IgD-negative memory B cell (primary cell): Measurements from ENCODE around the gene TNFAIP1. TPM values are rescaled to one million over a fixed set of nuclear protein-coding genes. Genes with fewer than 3 reads are reported as not detected.

Experiments
- H3K27ac Mint-ChIP-seq, 3 donors: one replicate each; pipeline ENCODE4 v1.8.0; 2020 to 2022; ENCODE audit warnings: mild to moderate bottlenecking in 3 of 3, mixed read lengths in 3 of 3, moderate library complexity in 1 of 3
- H3K27me3 Mint-ChIP-seq: one replicate; pipeline ENCODE4 v1.8.0; 2021; ENCODE audit warnings: mixed read lengths
- H3K36me3 Mint-ChIP-seq: one replicate; pipeline ENCODE4 v1.8.0; 2020; ENCODE audit warnings: mild to moderate bottlenecking, mixed read lengths
- H3K4me1 Mint-ChIP-seq, 3 donors: one replicate each; pipeline ENCODE4 v1.8.0; 2020 to 2022; ENCODE audit warnings: mixed read lengths in 3 of 3, mild to moderate bottlenecking in 1 of 3
- H3K4me3 Mint-ChIP-seq, 4 donors: one replicate each; pipeline ENCODE4 v1.8.0; 2020 to 2022; ENCODE audit warnings: mild to moderate bottlenecking in 4 of 4, mixed read lengths in 4 of 4, moderate library complexity in 3 of 4
- H3K9me3 Mint-ChIP-seq, 3 donors: one replicate each; pipeline ENCODE4 v1.8.0; 2020 to 2021; ENCODE audit warnings: mixed read lengths in 3 of 3, mild to moderate bottlenecking in 1 of 3
- polyA plus RNA-seq: library from polyadenylated mRNA; unstranded; fragments of 300-500 nt; fragmentation: Illumina TruSeq; gene quantifications from one replicate; pipeline ENCODE4 v1.2.3, GENCODE V29; 2021

The TNFAIP1 gene
- polyA plus RNA-seq, 1 donor from 2014 or later = 11.1 TPM

DNA sequence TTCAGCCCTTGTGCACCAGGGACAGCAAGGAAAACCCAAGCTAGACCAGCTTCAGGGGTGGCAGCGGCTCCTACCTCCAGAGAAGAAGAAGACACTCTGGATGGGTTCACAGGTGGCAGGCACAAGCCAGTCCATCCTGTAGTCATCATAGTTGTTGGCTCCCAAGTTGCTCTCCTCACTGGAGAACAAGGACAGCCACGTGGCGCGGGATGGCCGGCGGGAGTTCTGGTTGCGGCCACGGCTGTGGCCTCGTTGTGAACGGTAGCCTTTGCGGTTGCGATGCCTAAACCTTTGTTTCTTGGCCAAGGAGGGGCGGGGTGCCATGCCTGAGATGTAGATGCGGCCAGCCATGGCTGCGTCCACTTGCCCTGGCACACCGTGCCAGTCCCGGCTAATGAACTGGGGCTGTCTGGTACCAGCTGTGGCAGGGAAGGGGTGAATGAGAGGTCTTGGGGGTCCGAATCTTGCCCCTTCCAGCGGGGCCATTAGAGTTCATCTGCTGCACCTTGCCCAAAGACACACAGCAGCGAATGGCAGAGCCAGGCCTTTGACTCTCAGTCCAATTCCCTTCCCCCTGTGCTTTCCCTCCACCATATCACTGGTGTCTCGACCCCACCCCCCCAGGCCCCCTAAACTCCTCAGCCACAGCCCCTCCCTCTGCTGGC is 32.2 kb downstream of the TNFAIP1 start:
- H3K27ac Mint-ChIP-seq = no peak overlapping the region
- H3K36me3 Mint-ChIP-seq = no peaks in the 10 kb centered on the region
- no peaks in the 10 kb centered on the region for H3K9me3 Mint-ChIP-seq
- H3K4me1 Mint-ChIP-seq = peaks cover 0 to 8% (median 7%) of the 10 kb centered on the region in 3 donors
- H3K4me3 Mint-ChIP-seq = peak overlapping the region in 2 of 4 donors; percentile 16 to 27
- H3K27me3 Mint-ChIP-seq = no peaks in the 10 kb centered on the region

DNA sequence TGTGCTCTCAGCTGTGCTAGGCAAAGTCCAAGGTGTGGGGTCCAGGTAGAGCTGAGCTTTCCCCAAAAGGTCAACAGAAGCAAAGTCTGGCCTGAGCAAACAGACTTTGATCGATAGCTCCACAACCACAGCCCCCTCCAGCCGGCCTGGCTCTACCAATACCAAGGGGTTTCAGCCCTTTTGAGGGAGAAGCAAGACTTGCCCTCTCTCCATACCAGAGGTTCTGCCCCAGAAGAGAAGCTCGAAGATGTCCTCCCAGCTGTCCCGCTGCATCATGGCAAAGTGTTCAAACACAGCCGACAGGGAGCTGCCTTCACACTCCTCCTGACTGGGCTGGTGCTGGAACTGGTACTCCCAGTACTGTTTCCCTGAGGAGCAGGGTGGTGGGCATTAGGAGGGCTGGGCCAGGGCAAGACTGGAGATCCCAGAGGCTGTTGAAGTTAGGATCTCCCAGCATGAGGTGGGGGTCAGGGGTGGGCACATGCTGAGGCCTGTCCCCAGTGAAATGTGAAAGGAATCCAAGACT is 32.8 kb downstream of the TNFAIP1 start:
- Mint-ChIP-seq H3K27me3 (no peaks in the 10 kb centered on the region), H3K9me3 (no peaks in the 10 kb centered on the region), H3K4me3 (peak overlapping the region in 1 of 4 donors; percentile 16), H3K4me1 (peaks cover 0 to 12% (median 10%) of the 10 kb centered on the region in 3 donors), H3K36me3 (no peaks in the 10 kb centered on the region), H3K27ac (no peak overlapping the region)

GRCh38 chr17:28368915-28369683 is 33.5 kb downstream of the TNFAIP1 start:
- Mint-ChIP-seq H3K4me1 (peaks cover 0 to 15% (median 12%) of the 10 kb centered on the region in 3 donors), H3K4me3 (peak overlapping the region in 2 of 4 donors; percentile 21 to 43), H3K27ac (peak overlapping the region in 1 of 3 donors; percentile 8), H3K36me3 (no peaks in the 10 kb centered on the region), H3K27me3 (no peaks in the 10 kb centered on the region), H3K9me3 (no peaks in the 10 kb centered on the region)

- peak overlapping the region in 2 of 4 donors; percentile 55 to 71 for H3K4me3 Mint-ChIP-seq
Measured at GRCh38 chr17:28369684-28370034, 34.1 kb downstream of the TNFAIP1 start.

DNA sequence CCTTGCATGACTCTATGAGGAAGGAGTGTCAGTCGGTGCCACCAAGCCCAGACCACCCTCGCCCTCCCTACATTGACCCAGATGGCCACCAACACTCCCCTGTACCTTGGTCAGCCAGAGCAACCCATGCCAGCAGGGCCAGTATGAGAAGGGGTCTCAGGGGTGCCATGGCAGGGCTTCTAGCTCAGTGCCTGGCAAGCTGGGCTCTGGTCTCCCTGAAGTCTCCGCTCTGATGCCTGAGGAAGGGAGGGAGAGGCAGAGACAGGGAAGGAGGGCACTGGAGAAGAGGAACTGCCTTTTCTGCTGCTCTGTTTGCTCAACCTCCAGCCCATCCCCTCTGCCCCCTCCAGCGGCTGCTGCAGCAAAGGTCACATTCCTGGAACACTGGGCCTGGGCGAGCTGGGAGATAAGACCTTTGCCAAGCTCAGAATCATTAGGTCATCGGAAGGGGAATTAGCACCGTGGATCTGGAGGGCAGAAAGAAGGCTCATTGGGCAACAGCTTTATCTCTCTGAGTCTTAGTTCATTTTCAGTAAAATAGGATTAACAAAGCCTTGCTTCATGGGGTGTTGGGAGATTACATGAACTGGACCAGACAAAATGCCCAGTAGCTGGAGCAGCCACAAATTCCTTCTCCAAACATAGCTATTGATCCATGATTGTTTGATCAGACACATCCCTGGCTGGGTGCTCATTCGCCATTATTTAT is 34.6 kb downstream of the TNFAIP1 start, which contains the start of gene VTN:
Gene VTN, minus strand, starts transcription at position 273 of the 709 bp plus-strand sequence. Its CDS starts 104 bp downstream, at position 169.
- H3K27me3 Mint-ChIP-seq = no peaks in the 10 kb centered on the region
- no peaks in the 10 kb centered on the region for H3K36me3 Mint-ChIP-seq
- peak within 1 kb of the TSS; percentile 71 to 98 (median 92) for H3K4me3 Mint-ChIP-seq
- no peaks in the 10 kb centered on the region for H3K9me3 Mint-ChIP-seq
- peak within 1 kb of the TSS; percentile 8 to 90 (median 80) for H3K27ac Mint-ChIP-seq
- peaks cover 4 to 15% (median 12%) of the 10 kb centered on the region in 3 donors for H3K4me1 Mint-ChIP-seq

More at GRCh38 chr17:28369684-28370034, 34.1 kb downstream of the TNFAIP1 start:
- no peaks in the 10 kb centered on the region for H3K36me3 Mint-ChIP-seq
- H3K4me1 Mint-ChIP-seq = peaks cover 0 to 15% (median 12%) of the 10 kb centered on the region in 3 donors
- H3K27ac Mint-ChIP-seq = peak overlapping the region in 1 of 3 donors; percentile 8
- H3K9me3 Mint-ChIP-seq = no peaks in the 10 kb centered on the region
- H3K27me3 Mint-ChIP-seq = no peaks in the 10 kb centered on the region

- no peaks in the 10 kb centered on the region for H3K27me3 Mint-ChIP-seq
- H3K27ac Mint-ChIP-seq = peak overlapping the region; percentile 8 to 90 (median 80)
- no peaks in the 10 kb centered on the region for H3K36me3 Mint-ChIP-seq
- no peaks in the 10 kb centered on the region for H3K9me3 Mint-ChIP-seq
- H3K4me1 Mint-ChIP-seq = peaks cover 4 to 15% (median 12%) of the 10 kb centered on the region in 3 donors
- H3K4me3 Mint-ChIP-seq = peak overlapping the region; percentile 71 to 98 (median 92)
Measured at GRCh38 chr17:28370744-28371103, 35.2 kb downstream of the TNFAIP1 start.

- Mint-ChIP-seq H3K4me3 (peak within 1 kb of the TSS; percentile 71 to 98 (median 92)), H3K27ac (peak within 1 kb of the TSS; percentile 8 to 90 (median 86)), H3K27me3 (no peaks in the 10 kb centered on the region)
Measured at GRCh38 chr17:28371245-28372202, 36.0 kb downstream of the TNFAIP1 start, which contains the start of gene SARM1. TSS of gene SARM1 (plus strand) at chr17:28371694. CDS start at chr17:28372033, 339 bp downstream.

GRCh38 chr17:28372203-28372944 is 36.8 kb downstream of the TNFAIP1 start:
- no peaks in the 10 kb centered on the region for H3K9me3 Mint-ChIP-seq
- peaks cover 4 to 15% (median 12%) of the 10 kb centered on the region in 3 donors for H3K4me1 Mint-ChIP-seq
- H3K4me3 Mint-ChIP-seq = peak overlapping the region; percentile 71 to 87 (median 80)
- H3K27me3 Mint-ChIP-seq = no peaks in the 10 kb centered on the region
- H3K27ac Mint-ChIP-seq = peak overlapping the region in 1 of 3 donors; percentile 86
- no peaks in the 10 kb centered on the region for H3K36me3 Mint-ChIP-seq

More at GRCh38 chr17:28371245-28372202, 36.0 kb downstream of the TNFAIP1 start, which contains the start of gene SARM1:
- Mint-ChIP-seq H3K36me3 (no peaks in the 10 kb centered on the region), H3K4me1 (peaks cover 4 to 15% (median 12%) of the 10 kb centered on the region in 3 donors), H3K9me3 (no peaks in the 10 kb centered on the region)

DNA sequence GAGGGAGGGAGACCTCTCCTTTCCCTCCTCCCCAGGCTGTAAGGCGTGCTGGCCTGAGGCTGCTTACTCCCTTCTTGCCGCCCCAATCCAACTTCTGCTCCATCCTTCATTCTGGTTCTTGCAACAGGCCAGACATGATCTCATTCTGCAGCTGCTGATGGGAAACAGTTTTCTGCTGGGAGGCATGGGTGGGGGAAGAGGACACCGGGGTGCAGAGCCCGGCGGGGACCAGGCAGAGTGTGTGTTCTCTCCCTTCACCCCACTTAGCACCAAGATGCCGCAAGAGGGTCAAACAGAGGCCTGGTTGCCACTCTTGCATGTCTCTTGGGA is 37.3 kb downstream of the TNFAIP1 start:
- peaks cover 4 to 15% (median 12%) of the 10 kb centered on the region in 3 donors for H3K4me1 Mint-ChIP-seq
- H3K27ac Mint-ChIP-seq = peak overlapping the region in 1 of 3 donors; percentile 53
- H3K4me3 Mint-ChIP-seq = peak overlapping the region; percentile 12 to 75 (median 66)
- H3K36me3 Mint-ChIP-seq = peaks cover under 1% of the 10 kb centered on the region
- no peaks in the 10 kb centered on the region for H3K27me3 Mint-ChIP-seq
- H3K9me3 Mint-ChIP-seq = no peaks in the 10 kb centered on the region

DNA sequence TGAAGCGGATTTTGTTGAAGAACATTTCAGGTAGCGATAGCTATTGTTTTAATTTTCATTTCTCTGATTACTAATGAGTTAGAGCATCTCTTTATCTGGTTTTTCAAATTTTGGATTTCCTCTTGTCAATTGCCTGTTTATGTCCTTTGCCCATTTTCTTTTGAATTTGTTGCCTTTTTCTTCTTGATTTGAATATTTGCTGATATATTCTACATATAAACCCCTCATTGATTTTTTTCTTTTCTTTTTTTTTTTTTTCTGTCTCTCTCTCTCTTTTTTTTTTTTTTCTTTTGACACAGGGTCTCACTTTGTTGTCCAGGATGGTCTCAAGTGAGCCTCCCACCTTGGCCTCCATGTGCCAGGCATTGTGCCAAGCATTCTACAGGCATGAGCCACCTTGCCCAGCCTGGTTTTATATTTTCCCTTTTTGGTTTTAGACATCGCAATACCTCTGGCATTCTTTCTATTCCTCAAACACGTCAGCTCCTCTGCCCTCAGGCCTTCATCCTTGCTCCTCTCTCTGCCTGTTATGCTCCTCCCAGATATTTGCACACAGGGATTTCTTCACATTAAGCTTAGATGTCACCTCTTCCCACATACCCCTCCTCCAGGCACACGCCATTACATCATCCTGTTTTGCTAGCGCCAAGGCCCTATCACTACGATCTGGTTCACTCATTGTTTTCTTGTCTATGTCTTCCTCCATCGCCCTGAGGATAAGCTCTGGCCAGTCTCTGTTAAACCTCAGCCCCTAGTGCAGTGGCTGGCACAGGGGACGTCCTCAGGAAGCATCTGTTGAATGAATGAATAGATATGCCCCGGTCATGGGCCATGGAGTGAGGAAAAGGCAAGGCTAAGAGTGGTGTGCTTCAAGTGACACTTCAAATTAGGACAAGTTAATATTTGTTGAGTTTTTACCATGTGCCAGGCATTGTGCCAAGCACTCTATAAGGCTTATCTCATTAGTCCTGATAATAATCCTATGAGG is 44.5 kb downstream of the TNFAIP1 start:
- H3K27me3 Mint-ChIP-seq = peaks cover 10% of the 10 kb centered on the region
- H3K27ac Mint-ChIP-seq = peak overlapping the region in 1 of 3 donors; percentile 72
- H3K4me3 Mint-ChIP-seq = peak overlapping the region in 1 of 4 donors; percentile 12
- peaks cover 7% of the 10 kb centered on the region for H3K36me3 Mint-ChIP-seq
- peaks cover under 1 to 16% (median 4%) of the 10 kb centered on the region in 3 donors for H3K4me1 Mint-ChIP-seq
- no peaks in the 10 kb centered on the region for H3K9me3 Mint-ChIP-seq

DNA sequence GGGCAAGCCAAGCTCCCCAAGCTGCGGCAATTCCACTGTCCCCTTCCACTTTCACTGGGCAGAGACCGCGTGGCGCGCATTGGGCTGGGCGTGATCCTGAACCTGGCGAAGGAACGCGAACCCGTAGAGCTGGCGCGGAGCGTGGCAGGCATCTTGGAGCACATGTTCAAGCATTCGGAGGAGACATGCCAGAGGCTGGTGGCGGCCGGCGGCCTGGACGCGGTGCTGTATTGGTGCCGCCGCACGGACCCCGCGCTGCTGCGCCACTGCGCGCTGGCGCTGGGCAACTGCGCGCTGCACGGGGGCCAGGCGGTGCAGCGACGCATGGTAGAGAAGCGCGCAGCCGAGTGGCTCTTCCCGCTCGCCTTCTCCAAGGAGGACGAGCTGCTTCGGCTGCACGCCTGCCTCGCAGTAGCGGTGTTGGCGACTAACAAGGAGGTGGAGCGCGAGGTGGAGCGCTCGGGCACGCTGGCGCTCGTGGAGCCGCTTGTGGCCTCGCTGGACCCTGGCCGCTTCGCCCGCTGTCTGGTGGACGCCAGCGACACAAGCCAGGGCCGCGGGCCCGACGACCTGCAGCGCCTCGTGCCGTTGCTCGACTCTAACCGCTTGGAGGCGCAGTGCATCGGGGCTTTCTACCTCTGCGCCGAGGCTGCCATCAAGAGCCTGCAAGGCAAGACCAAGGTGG is 45.7 kb downstream of the TNFAIP1 start:
- Mint-ChIP-seq H3K4me1 (peaks cover 0 to 19% (median 6%) of the 10 kb centered on the region in 3 donors), H3K36me3 (peaks cover 7% of the 10 kb centered on the region), H3K4me3 (peak overlapping the region in 1 of 4 donors; percentile 52), H3K27me3 (peaks cover 10% of the 10 kb centered on the region), H3K9me3 (no peaks in the 10 kb centered on the region), H3K27ac (no peak overlapping the region)
